GM10266 (cell line): ENCODE measurements around the gene EXD2.
"Not testable (repeated sequence)": the region's sequence is repeated elsewhere in the genome, so short reads cannot be mapped to it uniquely, and the experiment has no call there.

Source experiments
- DNase-seq: peaks from one replicate; pipeline ENCODE4 v3.0.0; 2012; ENCODE audit errors: extremely low spot score
- CTCF ChIP-seq: IDR thresholded peaks from 2 replicates; pipeline ENCODE4 v1.5.1; 2012; ENCODE audit warnings: mild to moderate bottlenecking, low read depth; ENCODE audit not compliant: control insufficient read depth, insufficient read depth; ENCODE audit errors: missing control alignments

The EXD2 gene

DNA sequence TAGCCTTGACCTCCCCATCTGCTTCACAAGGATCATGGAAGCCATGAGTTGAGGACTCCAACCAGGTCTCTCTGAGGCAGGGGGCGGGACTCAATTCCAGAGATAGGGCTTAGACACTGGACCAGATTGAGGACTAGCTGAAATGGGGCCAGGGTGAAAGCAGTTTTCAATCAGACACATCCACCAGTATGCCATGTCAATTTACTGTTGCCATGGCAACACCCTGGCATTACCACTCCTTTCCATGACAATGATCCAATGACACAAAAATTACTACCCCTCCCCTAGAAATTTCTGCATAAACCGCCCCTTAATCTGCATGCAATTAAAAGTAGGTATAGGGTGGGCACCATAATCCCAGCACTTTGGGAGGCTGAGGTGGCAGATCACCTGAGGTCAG lies 19.7 kb upstream of the EXD2 start:
- DNase-seq, result no peak
- TF ChIP-seq CTCF, result no peak

GRCh38 chr14:69175130-69175529 lies 16.2 kb upstream of the EXD2 start:
- no peak for TF ChIP-seq CTCF
- no peak for DNase-seq

- TF ChIP-seq CTCF, result no peak
Observed at GRCh38 chr14:69181491-69181890, 9.8 kb upstream of the EXD2 start.

DNA sequence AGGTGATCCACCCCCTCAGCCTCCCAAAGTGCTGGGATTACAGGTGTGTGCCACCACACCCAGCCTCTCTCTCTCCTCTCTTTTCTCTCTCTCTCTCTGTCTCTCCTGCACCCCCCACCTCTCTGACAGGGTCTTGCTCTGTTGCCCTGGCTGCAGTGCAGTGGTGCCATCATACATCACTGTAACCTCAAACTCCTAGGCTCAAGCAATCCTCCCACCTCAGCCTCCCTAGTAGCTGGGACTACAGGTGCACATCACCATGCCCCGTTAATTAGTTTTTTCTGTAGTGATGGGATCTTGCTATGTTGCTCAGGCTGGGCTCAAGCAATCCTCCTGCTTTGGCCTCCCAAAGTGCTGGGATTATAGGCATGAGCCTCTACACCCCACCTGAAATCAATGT lies 8.7 kb upstream of the EXD2 start:
- not testable (repeated sequence) for DNase-seq

More at GRCh38 chr14:69181491-69181890, 9.8 kb upstream of the EXD2 start:
- DNase-seq, result no peak

GRCh38 chr14:69183735-69184134 lies 7.6 kb upstream of the EXD2 start:
- no peak for DNase-seq

DNA sequence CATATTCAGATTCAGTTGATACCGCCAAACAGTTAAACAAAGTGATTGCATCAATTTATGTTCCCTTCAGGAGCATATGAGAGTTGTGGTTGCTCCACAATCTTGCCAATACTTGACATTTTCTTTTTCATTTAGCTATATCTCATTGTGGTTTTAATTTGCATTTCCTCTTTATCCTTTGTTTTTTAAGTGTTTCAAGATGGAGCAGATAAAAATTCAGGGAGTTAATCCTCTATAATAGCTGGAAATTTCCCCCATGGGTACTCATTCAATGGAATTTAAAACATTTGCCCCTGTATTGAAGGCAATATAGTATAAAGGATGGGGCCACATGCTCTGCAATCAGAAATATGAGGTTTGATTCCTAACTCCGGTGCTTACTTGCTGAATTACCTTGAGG lies 1.1 kb upstream of the EXD2 start:
- no peak for DNase-seq
- no peak for TF ChIP-seq CTCF

More at GRCh38 chr14:69183735-69184134, 7.6 kb upstream of the EXD2 start:
- no peak for TF ChIP-seq CTCF

DNA sequence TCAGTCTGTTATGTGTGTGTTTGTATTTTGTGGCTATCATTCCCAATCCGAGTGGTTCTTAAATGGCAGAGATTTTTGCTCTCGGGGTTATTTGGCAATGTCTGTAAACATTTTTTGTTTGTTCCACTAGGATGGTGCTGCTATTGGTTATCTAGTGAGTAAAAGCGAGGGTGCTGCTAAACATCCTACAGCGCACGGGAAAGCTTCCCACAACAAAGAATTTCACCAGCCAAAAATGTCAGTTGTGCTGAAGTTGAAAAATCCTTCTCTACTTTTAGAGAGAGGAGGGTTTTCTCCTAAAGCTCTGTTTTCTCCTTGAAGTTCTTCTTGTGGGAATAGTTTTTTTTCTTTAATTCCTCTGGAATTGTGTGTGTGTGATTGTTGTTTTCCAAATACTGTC lies 2.4 kb downstream of the EXD2 start:
- no peak for DNase-seq
- TF ChIP-seq CTCF, result no peak

- DNase-seq, result no peak
- TF ChIP-seq CTCF, result no peak
Observed at GRCh38 chr14:69199786-69200185, 8.5 kb downstream of the EXD2 start.
